ENCODE measurements around the gene TREX2.

DNA sequence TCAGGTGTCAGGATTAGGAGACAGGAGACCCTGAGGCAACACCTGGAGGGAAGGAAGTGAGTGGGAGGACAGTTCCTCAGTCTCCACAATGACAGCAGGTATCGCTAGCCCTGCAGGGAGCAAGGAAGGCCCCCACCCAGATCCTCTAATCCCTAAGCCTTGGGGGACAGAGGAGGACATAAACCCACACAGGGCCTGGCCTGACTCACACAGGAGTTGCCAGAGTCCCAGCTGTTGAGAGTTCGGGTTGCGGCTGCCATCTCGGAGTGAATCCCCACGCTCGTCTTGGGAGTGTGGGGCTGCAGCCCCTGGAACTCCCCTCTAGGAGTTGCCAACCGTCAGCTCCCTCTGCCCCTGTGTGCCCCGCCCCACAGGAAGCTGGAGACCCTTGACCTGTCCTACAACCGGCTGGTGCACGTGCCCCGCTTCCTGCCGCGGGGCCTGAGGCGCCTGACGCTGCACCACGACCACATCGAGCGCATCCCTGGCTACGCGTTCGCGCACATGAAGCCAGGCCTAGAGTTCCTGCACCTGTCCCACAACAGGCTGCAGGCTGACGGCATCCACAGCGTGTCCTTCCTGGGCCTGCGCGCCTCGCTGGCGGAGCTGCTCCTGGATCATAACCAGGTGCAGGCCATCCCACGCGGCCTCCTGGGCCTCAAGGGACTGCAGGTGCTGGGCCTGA, 39.7 kb upstream of the TREX2 start:
- TF ChIP-seq, protein P1, sequence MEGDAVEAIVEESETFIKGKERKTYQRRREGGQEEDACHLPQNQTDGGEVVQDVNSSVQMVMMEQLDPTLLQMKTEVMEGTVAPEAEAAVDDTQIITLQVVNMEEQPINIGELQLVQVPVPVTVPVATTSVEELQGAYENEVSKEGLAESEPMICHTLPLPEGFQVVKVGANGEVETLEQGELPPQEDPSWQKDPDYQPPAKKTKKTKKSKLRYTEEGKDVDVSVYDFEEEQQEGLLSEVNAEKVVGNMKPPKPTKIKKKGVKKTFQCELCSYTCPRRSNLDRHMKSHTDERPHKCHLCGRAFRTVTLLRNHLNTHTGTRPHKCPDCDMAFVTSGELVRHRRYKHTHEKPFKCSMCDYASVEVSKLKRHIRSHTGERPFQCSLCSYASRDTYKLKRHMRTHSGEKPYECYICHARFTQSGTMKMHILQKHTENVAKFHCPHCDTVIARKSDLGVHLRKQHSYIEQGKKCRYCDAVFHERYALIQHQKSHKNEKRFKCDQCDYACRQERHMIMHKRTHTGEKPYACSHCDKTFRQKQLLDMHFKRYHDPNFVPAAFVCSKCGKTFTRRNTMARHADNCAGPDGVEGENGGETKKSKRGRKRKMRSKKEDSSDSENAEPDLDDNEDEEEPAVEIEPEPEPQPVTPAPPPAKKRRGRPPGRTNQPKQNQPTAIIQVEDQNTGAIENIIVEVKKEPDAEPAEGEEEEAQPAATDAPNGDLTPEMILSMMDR (conservative IDR thresholded peaks at IDR 0.05; ENCODE audit: low read depth, low read length) = no peak
- TF ChIP-seq, protein P2, sequence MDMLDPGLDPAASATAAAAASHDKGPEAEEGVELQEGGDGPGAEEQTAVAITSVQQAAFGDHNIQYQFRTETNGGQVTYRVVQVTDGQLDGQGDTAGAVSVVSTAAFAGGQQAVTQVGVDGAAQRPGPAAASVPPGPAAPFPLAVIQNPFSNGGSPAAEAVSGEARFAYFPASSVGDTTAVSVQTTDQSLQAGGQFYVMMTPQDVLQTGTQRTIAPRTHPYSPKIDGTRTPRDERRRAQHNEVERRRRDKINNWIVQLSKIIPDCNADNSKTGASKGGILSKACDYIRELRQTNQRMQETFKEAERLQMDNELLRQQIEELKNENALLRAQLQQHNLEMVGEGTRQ (IDR thresholded peaks at IDR 0.05; ENCODE audit: low read depth, low read length) = no peak
- TF ChIP-seq POLR2A (IDR thresholded peaks at IDR 0.05; ENCODE audit: low read depth, low read length) (no peak), RCOR1 (IDR thresholded peaks at IDR 0.05; ENCODE audit: insufficient replicate concordance, low read length) (no peak)

Data from IMR-90 (cell line).